Colonic mucosa (tissue), 4 donors: Measurements from ENCODE around the gene MAML2. TPM values are rescaled to one million over a fixed set of nuclear protein-coding genes. Genes with fewer than 3 reads are reported as not detected.

Experiments used
- DNase-seq: peaks from one replicate; pipeline ENCODE4 v3.0.0-alpha.2; 2020
- H3K27ac ChIP-seq: fragments of 200-600 bp; one replicate; pipeline ENCODE4 v1.8.0; 2021
- H3K27me3 ChIP-seq: fragments of 200-600 bp; one replicate; pipeline ENCODE4 v1.8.0; 2021
- H3K36me3 ChIP-seq: fragments of 200-600 bp; one replicate; pipeline ENCODE4 v1.8.0; 2021
- H3K4me1 ChIP-seq: fragments of 200-600 bp; one replicate; pipeline ENCODE4 v1.8.0; 2021; ENCODE audit warnings: mild to moderate bottlenecking
- H3K4me3 ChIP-seq: fragments of 200-600 bp; one replicate; pipeline ENCODE4 v1.8.0; 2021
- H3K9ac ChIP-seq, 2 donors: one replicate each; pipeline ENCODE4 v1.7.0; 2013; ENCODE audit warnings: control low read depth in 2 of 2, low read depth in 2 of 2, low read length in 2 of 2
- H3K9me3 ChIP-seq: fragments of 200-600 bp; one replicate; pipeline ENCODE4 v1.8.0; 2021
- intact Hi-C: fragments of 100-400 bp; cut with DNase I; formaldehyde crosslinking; loops from one replicate; pipeline ENCODE4 v1.14.1; 2022
- total RNA-seq, 2 donors: library from RNA; stranded (reverse); fragmentation: NEBNext Ultra II Directional in 1 of 2; extraction: Animal tissue kit (Norgen Biotek cat#: 25700) in 1 of 2; gene quantifications; one replicate each; pipeline ENCODE4 v1.2.1, GENCODE V29; 2021
- TF ChIP-seq, protein P1 (sequence below): fragments of 200-600 bp; IDR thresholded peaks from one replicate; pipeline ENCODE4 v1.8.0; 2022; ENCODE audit warnings: antibody characterized with exemption, mild to moderate bottlenecking
- donor health status: healthy.
- donor health status: DM: no; HTN: no; CAD: no.
- donor health status: DM: no; HTN: no; CAD: no.

The MAML2 gene
- total RNA-seq, 2 donors from 2014 or later = 10.4 to 11.0 TPM

DNA sequence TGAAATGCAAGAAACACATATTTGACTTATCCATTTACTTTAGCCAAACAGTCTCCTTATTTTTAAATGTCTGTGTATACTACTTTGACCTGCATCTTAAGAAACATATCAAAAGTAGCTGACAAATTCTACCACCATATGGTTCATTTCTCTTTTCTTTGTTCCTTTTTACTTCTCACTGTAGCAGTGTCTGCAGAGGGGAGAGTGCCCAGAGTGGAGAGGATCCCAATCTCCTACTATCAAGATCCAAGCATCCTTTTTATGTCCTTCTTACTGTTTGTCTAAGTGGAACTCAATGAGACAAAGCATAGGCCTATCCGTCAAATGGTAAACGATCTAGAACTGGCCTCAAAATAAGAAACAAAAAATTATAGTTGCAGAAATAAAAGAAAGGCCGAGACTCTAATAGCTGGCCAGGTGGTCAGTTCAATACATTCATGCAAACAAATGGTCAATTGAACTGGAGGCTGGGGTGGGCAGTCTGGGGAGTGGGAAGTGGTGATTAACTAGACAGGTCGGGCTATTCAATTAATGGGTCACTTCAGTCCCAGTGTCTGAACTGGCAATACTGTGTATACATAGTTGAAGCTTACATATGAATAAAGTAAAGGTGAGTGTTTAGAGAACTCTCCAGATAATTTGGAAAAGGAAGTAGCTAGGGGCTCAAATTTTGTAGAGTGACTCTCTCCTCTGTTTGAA is 149.1 kb downstream of the MAML2 start:
- TF ChIP-seq, protein P1, sequence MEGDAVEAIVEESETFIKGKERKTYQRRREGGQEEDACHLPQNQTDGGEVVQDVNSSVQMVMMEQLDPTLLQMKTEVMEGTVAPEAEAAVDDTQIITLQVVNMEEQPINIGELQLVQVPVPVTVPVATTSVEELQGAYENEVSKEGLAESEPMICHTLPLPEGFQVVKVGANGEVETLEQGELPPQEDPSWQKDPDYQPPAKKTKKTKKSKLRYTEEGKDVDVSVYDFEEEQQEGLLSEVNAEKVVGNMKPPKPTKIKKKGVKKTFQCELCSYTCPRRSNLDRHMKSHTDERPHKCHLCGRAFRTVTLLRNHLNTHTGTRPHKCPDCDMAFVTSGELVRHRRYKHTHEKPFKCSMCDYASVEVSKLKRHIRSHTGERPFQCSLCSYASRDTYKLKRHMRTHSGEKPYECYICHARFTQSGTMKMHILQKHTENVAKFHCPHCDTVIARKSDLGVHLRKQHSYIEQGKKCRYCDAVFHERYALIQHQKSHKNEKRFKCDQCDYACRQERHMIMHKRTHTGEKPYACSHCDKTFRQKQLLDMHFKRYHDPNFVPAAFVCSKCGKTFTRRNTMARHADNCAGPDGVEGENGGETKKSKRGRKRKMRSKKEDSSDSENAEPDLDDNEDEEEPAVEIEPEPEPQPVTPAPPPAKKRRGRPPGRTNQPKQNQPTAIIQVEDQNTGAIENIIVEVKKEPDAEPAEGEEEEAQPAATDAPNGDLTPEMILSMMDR = no peak
- no peak for DNase-seq
- Histone ChIP-seq H3K27ac (no peak overlapping the region), H3K4me3 (no peak overlapping the region), H3K4me1 (no peaks in the 10 kb centered on the region), H3K36me3 (no peaks in the 10 kb centered on the region), H3K9me3 (no peaks in the 10 kb centered on the region), H3K9ac (no peak overlapping the region), H3K27me3 (no peaks in the 10 kb centered on the region)
- intact Hi-C loops = no loop called here

DNA sequence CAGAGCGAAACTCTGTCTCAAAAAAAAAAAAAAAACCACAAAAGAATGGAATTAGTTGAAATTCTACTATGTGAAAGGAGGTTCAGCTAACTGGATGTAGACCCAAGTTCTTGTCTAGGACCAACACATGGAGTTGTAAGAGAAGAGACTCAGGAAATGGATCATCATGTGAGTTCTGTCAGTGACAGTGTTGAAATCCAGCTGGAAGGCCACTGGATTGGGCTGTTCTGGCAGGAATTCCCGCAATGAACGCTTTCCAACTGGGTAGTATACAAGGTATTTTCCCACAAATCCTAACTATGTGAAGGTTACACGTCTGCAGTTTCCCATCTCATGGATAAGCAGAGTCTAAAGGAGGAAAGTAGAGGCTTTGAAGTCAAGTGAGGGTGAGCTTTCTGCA is 151.2 kb downstream of the MAML2 start:
- Histone ChIP-seq H3K27ac (no peak overlapping the region), H3K36me3 (no peaks in the 10 kb centered on the region), H3K27me3 (no peaks in the 10 kb centered on the region), H3K9me3 (no peaks in the 10 kb centered on the region), H3K9ac (no peak overlapping the region), H3K4me3 (no peak overlapping the region), H3K4me1 (no peaks in the 10 kb centered on the region)
- intact Hi-C loops = no loop called here
- no peak for DNase-seq
- TF ChIP-seq, protein P1 = no peak

DNA sequence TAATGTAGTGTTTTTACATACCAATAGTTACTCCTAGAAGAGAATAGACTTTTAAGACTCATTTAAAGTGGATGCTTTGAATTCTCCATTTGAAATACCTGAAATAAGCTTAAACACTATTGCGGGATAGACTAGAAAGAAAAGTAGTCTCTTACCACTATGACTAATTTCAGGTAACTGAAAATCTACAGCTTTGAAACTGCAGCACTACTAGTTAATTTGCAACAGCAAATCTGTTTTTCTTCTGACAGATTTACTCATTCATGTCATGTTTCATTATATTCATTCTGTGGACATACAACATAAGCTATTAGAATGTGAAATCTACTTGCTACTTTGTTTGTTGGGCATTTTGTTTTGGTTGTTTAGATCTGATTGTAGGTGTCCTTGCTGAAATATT is 153.6 kb downstream of the MAML2 start:
- no peak overlapping the region for H3K4me3 ChIP-seq
- H3K4me1 ChIP-seq = no peaks in the 10 kb centered on the region
- intact Hi-C loops = no loop called here
- H3K9ac ChIP-seq = no peak overlapping the region
- no peak for DNase-seq
- H3K9me3 ChIP-seq = no peaks in the 10 kb centered on the region
- no peaks in the 10 kb centered on the region for H3K27me3 ChIP-seq
- no peaks in the 10 kb centered on the region for H3K36me3 ChIP-seq
- TF ChIP-seq, protein P1 = no peak
- H3K27ac ChIP-seq = no peak overlapping the region

DNA sequence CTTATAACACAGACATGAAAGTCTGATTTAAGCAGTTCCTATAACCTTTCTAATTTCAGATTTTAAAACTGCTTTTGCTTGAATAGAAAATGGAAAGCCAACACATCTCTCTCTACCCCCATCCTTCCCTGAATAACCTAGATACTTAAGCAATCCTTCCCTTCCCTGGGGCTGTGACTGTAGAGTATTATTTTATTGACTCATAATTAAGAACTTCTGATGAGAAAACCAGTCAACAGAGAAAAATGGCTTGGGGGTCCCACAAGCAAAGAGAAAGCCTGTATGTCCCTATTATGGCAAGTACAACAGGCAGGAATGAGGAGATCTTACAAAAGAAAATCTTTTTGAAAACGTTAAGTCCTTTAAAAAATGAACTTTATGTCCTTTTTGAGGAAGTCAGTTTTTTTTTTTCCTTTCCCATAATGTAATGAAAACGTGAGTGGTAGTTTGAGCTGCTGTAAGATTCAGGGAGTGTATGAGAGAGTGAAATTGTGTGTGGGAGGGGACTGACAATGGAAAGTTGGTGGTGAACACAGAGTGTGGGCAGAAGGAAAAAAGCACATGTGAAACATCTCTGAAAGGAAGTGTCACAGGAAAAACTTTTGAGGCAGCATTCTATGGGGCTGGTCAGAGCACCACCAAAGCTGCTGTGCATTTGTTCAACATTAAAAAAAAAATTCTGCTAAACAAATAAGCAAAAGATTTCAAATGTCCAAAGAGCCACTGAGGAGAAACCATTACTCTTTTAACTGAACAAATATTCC is 154.6 kb downstream of the MAML2 start:
- DNase-seq = no peak
- no peak overlapping the region for H3K4me3 ChIP-seq
- TF ChIP-seq, protein P1 = no peak
- no peaks in the 10 kb centered on the region for H3K9me3 ChIP-seq
- H3K9ac ChIP-seq = no peak overlapping the region
- H3K36me3 ChIP-seq = no peaks in the 10 kb centered on the region
- no peaks in the 10 kb centered on the region for H3K27me3 ChIP-seq
- H3K27ac ChIP-seq = peak overlapping the region; percentile 2
- intact Hi-C loops = no loop called here
- no peaks in the 10 kb centered on the region for H3K4me1 ChIP-seq

DNA sequence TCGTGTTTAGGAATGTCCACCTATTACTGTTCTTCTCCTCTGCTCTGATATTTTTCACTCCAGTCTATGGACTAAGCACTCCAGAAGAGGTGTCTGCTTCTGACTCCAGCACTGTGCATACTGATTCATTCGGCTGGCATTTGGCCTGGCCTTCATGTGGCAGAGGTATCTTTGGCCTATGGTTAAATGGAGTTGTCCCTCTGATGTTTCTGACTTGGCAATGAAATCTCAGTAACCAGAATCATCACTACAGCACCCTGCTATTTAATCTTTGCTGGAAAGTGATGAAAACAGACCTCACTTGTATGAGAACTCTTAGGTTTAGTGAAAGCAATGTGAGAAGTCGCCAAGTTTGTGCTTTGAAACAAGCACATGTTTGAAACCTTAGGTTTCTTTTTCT is 155.2 kb downstream of the MAML2 start:
- no peaks in the 10 kb centered on the region for H3K9me3 ChIP-seq
- intact Hi-C loops = no loop called here
- H3K27ac ChIP-seq = peak overlapping the region; percentile 2
- no peaks in the 10 kb centered on the region for H3K4me1 ChIP-seq
- DNase-seq = no peak
- no peaks in the 10 kb centered on the region for H3K27me3 ChIP-seq
- H3K36me3 ChIP-seq = no peaks in the 10 kb centered on the region
- H3K4me3 ChIP-seq = no peak overlapping the region
- H3K9ac ChIP-seq = no peak overlapping the region
- TF ChIP-seq, protein P1 = no peak
